ENCODE results near the gene DOK7.

Gene DOK7

GRCh38 chr4:3516061-3516835, 53.1 kb downstream of the DOK7 start:
- H3K36me3 ChIP-seq: peaks cover 96 to 99% (median 98%) of the 10 kb centered on the region in 11 experiments
- peaks cover 8 to 17% (median 13%) of the 10 kb centered on the region in 10 experiments; a peak in 18 of 20 replicates for H3K4me1 ChIP-seq
- H3K9me3 ChIP-seq (replicated peaks in 1 of 11): peaks cover 0 to 8% (median 0%) of the 10 kb centered on the region in 11 experiments; a peak in 4 of 22 replicates
- no peak overlapping the region for H3K9ac ChIP-seq
- no peak for TF ChIP-seq Cebpa-rat (IDR thresholded peaks at IDR 0.05)
- H4K20me1 ChIP-seq: peaks cover 17 to 97% (median 84%) of the 10 kb centered on the region in 11 experiments; a peak in 21 of 22 replicates
- no peak overlapping the region for H3K27ac ChIP-seq
- no peak overlapping the region for H3K4me3 ChIP-seq
- H3K4me2 ChIP-seq: no peak overlapping the region
- H3K27me3 ChIP-seq: no peaks in the 10 kb centered on the region

GRCh38 chr4:3516836-3517730, 54.0 kb downstream of the DOK7 start:
- Histone ChIP-seq H3K4me1 (peaks cover 11 to 22% (median 17%) of the 10 kb centered on the region in 10 experiments; a peak in 18 of 20 replicates), H3K9me3 (replicated peaks in 1 of 11) (peaks cover 0 to 7% (median 0%) of the 10 kb centered on the region in 11 experiments; a peak in 2 of 22 replicates), H3K4me2 (no peak overlapping the region), H3K27me3 (no peaks in the 10 kb centered on the region), H3K36me3 (peaks cover 96 to 99% (median 98%) of the 10 kb centered on the region in 11 experiments), H4K20me1 (peaks cover 21 to 97% (median 84%) of the 10 kb centered on the region in 11 experiments; a peak in 21 of 22 replicates), H3K4me3 (no peak overlapping the region), H3K9ac (no peak overlapping the region), H3K27ac (no peak overlapping the region)
- no peak for TF ChIP-seq Cebpa-rat (IDR thresholded peaks at IDR 0.05)

GRCh38 chr4:3517731-3518510, 54.8 kb downstream of the DOK7 start:
- H3K4me3 ChIP-seq: no peak overlapping the region
- H3K4me2 ChIP-seq: no peak overlapping the region
- peaks cover 28 to 97% (median 87%) of the 10 kb centered on the region in 11 experiments; a peak in 21 of 22 replicates for H4K20me1 ChIP-seq
- no peaks in the 10 kb centered on the region for H3K27me3 ChIP-seq
- H3K4me1 ChIP-seq: peaks cover 11 to 22% (median 18%) of the 10 kb centered on the region in 10 experiments; a peak in 18 of 20 replicates
- H3K36me3 ChIP-seq: peaks cover 96 to 99% (median 98%) of the 10 kb centered on the region in 11 experiments
- H3K27ac ChIP-seq: no peak overlapping the region
- H3K9ac ChIP-seq: no peak overlapping the region
- TF ChIP-seq Cebpa-rat (IDR thresholded peaks at IDR 0.05): no peak
- H3K9me3 ChIP-seq (replicated peaks in 1 of 11): no peaks in the 10 kb centered on the region

GRCh38 chr4:3518511-3518880, 55.4 kb downstream of the DOK7 start:
- peaks cover 34 to 97% (median 90%) of the 10 kb centered on the region in 11 experiments; a peak in 21 of 22 replicates for H4K20me1 ChIP-seq
- H3K27ac ChIP-seq: no peak overlapping the region
- no peaks in the 10 kb centered on the region for H3K9me3 ChIP-seq (replicated peaks in 1 of 11)
- no peak for TF ChIP-seq Cebpa-rat (IDR thresholded peaks at IDR 0.05)
- H3K36me3 ChIP-seq: peaks cover 96 to 99% (median 98%) of the 10 kb centered on the region in 11 experiments
- peaks cover 11 to 22% (median 18%) of the 10 kb centered on the region in 10 experiments; a peak in 18 of 20 replicates for H3K4me1 ChIP-seq
- H3K27me3 ChIP-seq: no peaks in the 10 kb centered on the region
- no peak overlapping the region for H3K4me3 ChIP-seq
- H3K9ac ChIP-seq: no peak overlapping the region
- H3K4me2 ChIP-seq: no peak overlapping the region

- no peaks in the 10 kb centered on the region for H3K9me3 ChIP-seq (replicated peaks in 1 of 11)
- H3K27ac ChIP-seq: no peak overlapping the region
- H3K4me2 ChIP-seq: no peak overlapping the region
- H3K4me3 ChIP-seq: no peak overlapping the region
- peaks cover 38 to 97% (median 91%) of the 10 kb centered on the region in 11 experiments; a peak in 21 of 22 replicates for H4K20me1 ChIP-seq
- H3K9ac ChIP-seq: no peak overlapping the region
- no peak for TF ChIP-seq Cebpa-rat (IDR thresholded peaks at IDR 0.05)
- peaks cover 11 to 22% (median 18%) of the 10 kb centered on the region in 10 experiments; a peak in 18 of 20 replicates for H3K4me1 ChIP-seq
- H3K36me3 ChIP-seq: peaks cover 96 to 99% (median 98%) of the 10 kb centered on the region in 11 experiments
- H3K27me3 ChIP-seq: no peaks in the 10 kb centered on the region
These were observed 55.8 kb downstream of the DOK7 start for GRCh38 chr4:3518941-3519340.

GRCh38 chr4:3519468-3520264, 56.6 kb downstream of the DOK7 start:
- TF ChIP-seq Cebpa-rat (IDR thresholded peaks at IDR 0.05): no peak
- Histone ChIP-seq H3K4me3 (no peak overlapping the region), H3K27ac (no peak overlapping the region), H3K4me2 (peak overlapping the region in 3 of 11 experiments; percentile 50 to 75 (median 63); a peak in 3 of 22 replicates), H3K27me3 (no peaks in the 10 kb centered on the region), H3K9ac (peak overlapping the region in 1 of 11 experiments; percentile 42; a peak in 1 of 22 replicates), H4K20me1 (peaks cover 45 to 97% (median 91%) of the 10 kb centered on the region in 11 experiments; a peak in 21 of 22 replicates), H3K36me3 (peaks cover 96 to 99% (median 98%) of the 10 kb centered on the region in 11 experiments), H3K9me3 (replicated peaks in 1 of 11) (no peaks in the 10 kb centered on the region), H3K4me1 (peaks cover 9 to 28% (median 22%) of the 10 kb centered on the region in 10 experiments; a peak in 18 of 20 replicates)

GRCh38 chr4:3520276-3520675, 57.2 kb downstream of the DOK7 start:
- no peak for TF ChIP-seq Cebpa-rat (IDR thresholded peaks at IDR 0.05)
- peak overlapping the region in 1 of 11 experiments; percentile 39; a peak in 2 of 22 replicates for H3K27ac ChIP-seq
- H3K27me3 ChIP-seq: no peaks in the 10 kb centered on the region
- peak overlapping the region in 6 of 11 experiments; percentile 29 to 75 (median 56); a peak in 11 of 22 replicates for H3K4me2 ChIP-seq
- H3K4me1 ChIP-seq: peaks cover 4 to 34% (median 26%) of the 10 kb centered on the region in 10 experiments; a peak in 19 of 20 replicates
- no peaks in the 10 kb centered on the region for H3K9me3 ChIP-seq (replicated peaks in 1 of 11)
- H3K9ac ChIP-seq: peak overlapping the region in 2 of 11 experiments; percentile 25 to 42; a peak in 1 of 22 replicates
- no peak overlapping the region for H3K4me3 ChIP-seq
- peaks cover 51 to 97% (median 91%) of the 10 kb centered on the region in 11 experiments; a peak in 21 of 22 replicates for H4K20me1 ChIP-seq
- peaks cover 95 to 99% (median 98%) of the 10 kb centered on the region in 11 experiments for H3K36me3 ChIP-seq
